ENCODE data around the gene MDC1. TPM values are rescaled to one million over a fixed set of nuclear protein-coding genes. Genes with fewer than 3 reads are reported as not detected.

MDC1 gene
- total RNA-seq, 1 experiment from 2014 or later, result 77.6 TPM

- Histone ChIP-seq H3K56ac (ENCODE audit: insufficient read length, low read depth, low read length) (no peak overlapping the region), H4K20me1 (ENCODE audit: control insufficient read depth, insufficient read depth, insufficient read length) (peaks cover 2% of the 10 kb centered on the region), H3K9ac (ENCODE audit: extremely low read depth, insufficient read length, low read length) (no peak overlapping the region), H4K5ac (ENCODE audit: insufficient read length, low read depth, low read length) (no peak overlapping the region), H3K18ac (ENCODE audit: insufficient read length, low read depth, low read length) (no peak overlapping the region), H3K27ac (ENCODE audit: insufficient read length, low read depth, low read length) (no peak overlapping the region), H3K79me2 (ENCODE audit: insufficient read depth, low read length) (peaks cover 13% of the 10 kb centered on the region; the same call in 1 of the 2 replicates), H2BK5ac (ENCODE audit: insufficient read length, low read length) (no peak overlapping the region), H2BK12ac (ENCODE audit: insufficient read length, low read depth, low read length) (no peak overlapping the region), H3K4ac (ENCODE audit: low read depth, low read length) (no peak overlapping the region), H3K23me2 (ENCODE audit: insufficient read length, low read depth, low read length, poor library complexity, severe bottlenecking) (peaks cover 17% of the 10 kb centered on the region), H2BK15ac (ENCODE audit: low read depth, low read length) (no peak overlapping the region), H3K9me3 (ENCODE audit: control insufficient read depth, low read depth, low read length) (no peaks in the 10 kb centered on the region), H3K27me3 (ENCODE audit: insufficient read depth, low read length) (no peaks in the 10 kb centered on the region; the same call in 1 of the 2 replicates), H2AK5ac (ENCODE audit: insufficient read length, low read length) (no peak overlapping the region), H3T11ph (ENCODE audit: low read length) (no peak overlapping the region), H3K79me1 (ENCODE audit: insufficient read depth, low read depth, low read length, poor library complexity, severe bottlenecking) (peaks cover 6% of the 10 kb centered on the region), H2BK20ac (ENCODE audit: low read depth, low read length, poor library complexity, severe bottlenecking) (no peak overlapping the region), H4K8ac (replicated peaks; ENCODE audit: insufficient read length, low read depth, low read length) (no peak overlapping the region), H2BK120ac (ENCODE audit: low read depth, low read length, poor library complexity, severe bottlenecking) (no peak overlapping the region), H3K14ac (ENCODE audit: insufficient read depth, low read length) (no peak overlapping the region), H3K4me2 (ENCODE audit: insufficient read depth, insufficient read length, low read length) (no peak overlapping the region), H4K91ac (ENCODE audit: insufficient read length, low read depth, low read length) (no peak overlapping the region), H3K23ac (ENCODE audit: insufficient read length, low read depth, low read length) (no peak overlapping the region), H2AFZ (ENCODE audit: low read length) (no peak overlapping the region), H3K4me1 (ENCODE audit: insufficient read depth, low read length) (peaks cover 2% of the 10 kb centered on the region; the same call in 1 of the 2 replicates)
- Mint-ChIP-seq H3K9me3 (no peaks in the 10 kb centered on the region; a peak in 3 of 5 replicates), H3K4me1 (peaks cover 24 to 25% of the 10 kb centered on the region in 2 experiments), H3K27me3 (ENCODE audit: low read depth) (peaks cover 3% of the 10 kb centered on the region; the same call in 1 of the 2 replicates), H3K36me3 (ENCODE audit: insufficient read depth in 1 of 3, low read depth in 3 of 3) (peaks cover 57 to 68% (median 57%) of the 10 kb centered on the region in 3 experiments), H3K27ac (no peak overlapping the region), H3K4me3 (peak overlapping the region; percentile 5 to 22; a peak in 4 of 5 replicates)
- no CpG with 5 or more reads among the region's 2 CpGs for WGBS (ENCODE audit: extremely low coverage, insufficient read length, low lambda C conversion rate)
- no peak for TF ChIP-seq CTCF (conservative IDR thresholded peaks at IDR 0.05)
- DNase-seq, result no peak
Measured at GRCh38 chr6:30740540-30740870, 23.4 kb upstream of the MDC1 start.

All from H9 (cell line).